Right cardiac atrium (tissue), 5 donors: ENCODE data around the gene SAMSN1. TPM values are rescaled to one million over a fixed set of nuclear protein-coding genes. Genes with fewer than 3 reads are reported as not detected.
"Not testable (repeated sequence)": the region's sequence is repeated elsewhere in the genome, so short reads cannot be mapped to it uniquely, and the experiment has no call there.

Experiments
- ATAC-seq, 2 donors: fragments of 200-7000 bp; cut with Tn5 transposase; one replicate each; pipeline versions ENCODE4 v1.8.0 to v1.9.1; 2020; ENCODE audit warnings: moderate library complexity in 2 of 2, mild to moderate bottlenecking in 1 of 2
- DNase-seq, 3 donors: peaks; one replicate each; pipeline ENCODE4 v3.0.0-alpha.2; 2020
- H3K27ac ChIP-seq: one replicate; pipeline ENCODE4 v1.5.1; 2013; ENCODE audit warnings: mild to moderate bottlenecking, low read length, control low read depth, moderate library complexity
- H3K27me3 ChIP-seq: one replicate; pipeline ENCODE4 v1.6.1; 2013; ENCODE audit not compliant: control insufficient read depth, insufficient read depth
- H3K4me1 ChIP-seq: one replicate; pipeline ENCODE4 v1.6.1; 2013; ENCODE audit warnings: low read length; ENCODE audit not compliant: control insufficient read depth, insufficient read depth
- H3K4me3 ChIP-seq: one replicate; pipeline ENCODE4 v1.5.1; 2013; ENCODE audit warnings: low read length, control low read depth
- H3K9me3 ChIP-seq: one replicate; pipeline ENCODE4 v1.6.1; 2013; ENCODE audit warnings: low read length; ENCODE audit not compliant: control insufficient read depth
- WGBS: extraction: QIAGEN DNeasy Blood & Tissue Kit; methylation state at CpG from one replicate; pipeline ENCODE4 v1.1.7; 2013; 5-methylcytosine and 5-hydroxymethylcytosine counted together
- intact Hi-C, 4 donors: fragments of 100-400 bp; cut with DNase I; formaldehyde crosslinking; loops; one replicate each; pipeline versions ENCODE4 v1.11.0 to v1.14.0; 2022 to 2023
- polyA plus RNA-seq: library from polyadenylated mRNA; stranded (reverse); fragments of 200-250 nt; gene quantifications from one replicate; pipeline ENCODE4 v1.2.3, GENCODE V29; 2013
- total RNA-seq, 4 donors: library from RNA; stranded (reverse); fragmentation: NEBNext Ultra II Directional; extraction: Animal tissue kit (Norgen Biotek cat#: 25700); gene quantifications; one replicate each; pipeline ENCODE4 v1.2.1, GENCODE V29; 2021
- donor health status: healthy with polysubstance abuse.
- donor health status: DM: no; HTN: yes; CAD: no.
- donor health status: DM: no; HTN: no; CAD: no.
- donor health status: DM: no; HTN: yes; CAD: no; lungs with severe emphysema.
- donor health status: DM: yes; HTN: yes; CAD: no.

SAMSN1 gene
- total and polyA plus RNA-seq, 5 donors = 1.9 to 4.7 (median 3.6) TPM

- Histone ChIP-seq H3K9me3 (peaks cover 2% of the 10 kb centered on the region), H3K4me1 (no peaks in the 10 kb centered on the region), H3K27me3 (no peaks in the 10 kb centered on the region), H3K27ac (no peak overlapping the region), H3K4me3 (no peak overlapping the region)
- DNase-seq (no peak), ATAC-seq (no peak)
- intact Hi-C loops = no loop called here
These were observed 16.8 kb upstream of the SAMSN1 start for GRCh38 chr21:14562959-14563358.

DNA sequence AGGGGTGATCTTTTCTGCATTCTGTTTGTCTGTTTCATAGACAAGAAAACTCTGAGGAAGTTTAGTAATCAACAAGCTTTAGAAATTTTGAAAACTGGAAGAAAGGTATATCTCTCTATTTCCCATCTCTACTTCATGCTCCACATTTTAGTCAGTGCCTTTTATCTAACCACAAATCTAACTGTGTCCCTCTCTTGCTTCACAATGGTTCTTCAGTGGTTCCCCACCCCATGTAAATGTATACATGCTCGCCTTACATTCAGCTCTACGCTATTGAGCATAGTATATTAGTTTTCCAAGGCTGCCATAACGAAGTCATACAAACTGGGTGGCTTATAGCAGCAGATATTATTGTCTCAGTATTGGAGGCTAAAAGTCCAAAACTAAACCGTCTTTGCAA, 14.4 kb upstream of the SAMSN1 start:
- Histone ChIP-seq H3K27ac (no peak overlapping the region), H3K9me3 (peaks cover 2% of the 10 kb centered on the region), H3K4me3 (no peak overlapping the region), H3K27me3 (no peaks in the 10 kb centered on the region), H3K4me1 (no peaks in the 10 kb centered on the region)
- ATAC-seq (no peak), DNase-seq (no peak)
- WGBS = 70% methylated on average over 4 of the region's 4 CpGs
- intact Hi-C loops = no loop called here

- peaks cover 2% of the 10 kb centered on the region for H3K9me3 ChIP-seq
- ATAC-seq (no peak), DNase-seq (no peak)
- intact Hi-C loops = no loop called here
- H3K27ac ChIP-seq = no peak overlapping the region
- H3K4me1 ChIP-seq = no peaks in the 10 kb centered on the region
- H3K4me3 ChIP-seq = no peak overlapping the region
- H3K27me3 ChIP-seq = no peaks in the 10 kb centered on the region
These were observed 14.0 kb upstream of the SAMSN1 start for GRCh38 chr21:14560139-14560538.

GRCh38 chr21:14559102-14559501, 13.0 kb upstream of the SAMSN1 start:
- H3K4me3 ChIP-seq = no peak overlapping the region
- no peaks in the 10 kb centered on the region for H3K4me1 ChIP-seq
- DNase-seq (no peak), ATAC-seq (no peak)
- H3K27me3 ChIP-seq = no peaks in the 10 kb centered on the region
- intact Hi-C loops = no loop called here
- H3K9me3 ChIP-seq = peaks cover 2% of the 10 kb centered on the region
- H3K27ac ChIP-seq = no peak overlapping the region

GRCh38 chr21:14557413-14557812, 11.3 kb upstream of the SAMSN1 start:
- 77% methylated on average over 5 of the region's 5 CpGs for WGBS

DNA sequence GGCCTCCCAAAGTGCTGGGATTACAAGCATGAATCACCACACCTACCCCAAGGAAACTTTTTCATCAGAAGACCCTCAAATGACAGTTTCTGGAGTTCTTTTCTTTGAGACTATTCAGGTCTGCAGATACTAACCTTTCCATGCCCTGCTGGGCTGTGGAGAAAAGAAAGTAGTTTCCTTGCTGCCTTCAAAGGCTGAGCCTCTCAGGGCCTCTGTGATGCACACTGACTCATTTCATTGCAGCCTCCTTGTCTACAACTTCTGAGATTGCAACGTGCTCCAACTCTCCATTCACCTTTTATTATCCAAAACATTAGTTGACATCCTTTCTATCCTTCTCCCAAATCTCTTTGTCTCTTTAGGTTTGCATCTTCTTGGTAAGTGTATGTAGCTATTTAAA, 8.8 kb upstream of the SAMSN1 start:
- no peaks in the 10 kb centered on the region for H3K27me3 ChIP-seq
- H3K9me3 ChIP-seq = no peaks in the 10 kb centered on the region
- H3K4me1 ChIP-seq = no peaks in the 10 kb centered on the region
- H3K4me3 ChIP-seq = no peak overlapping the region
- ATAC-seq (no peak), DNase-seq (no peak)
- intact Hi-C loops = no loop called here
- 58% methylated on average over 1 of the region's 1 CpG for WGBS
- no peak overlapping the region for H3K27ac ChIP-seq

More at GRCh38 chr21:14557413-14557812, 11.3 kb upstream of the SAMSN1 start:
- intact Hi-C loops = no loop called here
- no peak overlapping the region for H3K4me3 ChIP-seq
- H3K27me3 ChIP-seq = no peaks in the 10 kb centered on the region
- ATAC-seq (no peak), DNase-seq (no peak)
- H3K27ac ChIP-seq = no peak overlapping the region
- no peaks in the 10 kb centered on the region for H3K4me1 ChIP-seq
- H3K9me3 ChIP-seq = peaks cover 2% of the 10 kb centered on the region

DNA sequence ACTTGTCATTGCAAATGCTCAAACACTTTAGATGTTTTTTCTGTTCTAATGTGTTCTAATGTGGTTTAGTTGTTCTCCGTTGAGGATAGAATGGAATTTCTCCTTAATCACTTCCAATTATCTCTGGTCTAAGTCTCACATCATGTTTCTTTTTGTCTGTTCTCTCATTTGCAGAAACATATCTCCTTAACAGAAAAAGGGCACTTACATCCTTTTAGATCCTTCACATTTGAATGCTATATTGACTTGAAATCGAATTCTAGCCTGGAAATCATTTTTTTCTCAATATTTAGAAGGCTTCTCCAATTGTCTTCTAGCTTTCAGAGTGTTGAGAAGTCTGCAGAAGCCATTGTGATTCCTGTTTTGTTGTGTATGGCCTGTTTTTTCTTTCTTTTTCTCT, 7.3 kb upstream of the SAMSN1 start:
- ATAC-seq (no peak), DNase-seq (no peak)
- Histone ChIP-seq H3K27me3 (no peaks in the 10 kb centered on the region), H3K27ac (no peak overlapping the region), H3K4me3 (no peak overlapping the region), H3K9me3 (no peaks in the 10 kb centered on the region), H3K4me1 (no peaks in the 10 kb centered on the region)
- 72% methylated on average over 2 of the region's 2 CpGs for WGBS
- intact Hi-C loops = no loop called here

DNA sequence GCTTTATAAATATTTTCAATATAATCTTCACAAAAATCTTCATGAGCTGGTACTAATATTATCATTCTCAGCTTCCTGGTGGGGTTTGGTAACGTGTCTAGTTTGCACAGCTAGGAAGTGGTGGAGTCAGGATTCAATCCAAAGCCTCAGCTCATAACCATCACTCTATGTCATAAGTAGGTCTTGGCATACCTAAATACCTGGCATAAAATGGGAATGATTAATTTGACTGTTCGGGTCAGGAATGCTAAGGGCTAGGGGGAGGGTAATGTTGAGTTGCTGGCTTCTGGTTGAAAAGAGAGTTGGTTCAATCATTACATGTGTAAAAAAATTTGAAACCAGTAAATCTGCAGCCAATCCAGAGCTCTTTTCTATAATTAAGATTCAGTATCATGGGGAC, 5.6 kb upstream of the SAMSN1 start:
- no peaks in the 10 kb centered on the region for H3K4me1 ChIP-seq
- ATAC-seq (no peak), DNase-seq (no peak)
- 76% methylated on average over 2 of the region's 2 CpGs for WGBS
- no peak overlapping the region for H3K27ac ChIP-seq
- intact Hi-C loops = no loop called here
- H3K4me3 ChIP-seq = no peak overlapping the region
- H3K9me3 ChIP-seq = no peaks in the 10 kb centered on the region
- H3K27me3 ChIP-seq = no peaks in the 10 kb centered on the region

DNA sequence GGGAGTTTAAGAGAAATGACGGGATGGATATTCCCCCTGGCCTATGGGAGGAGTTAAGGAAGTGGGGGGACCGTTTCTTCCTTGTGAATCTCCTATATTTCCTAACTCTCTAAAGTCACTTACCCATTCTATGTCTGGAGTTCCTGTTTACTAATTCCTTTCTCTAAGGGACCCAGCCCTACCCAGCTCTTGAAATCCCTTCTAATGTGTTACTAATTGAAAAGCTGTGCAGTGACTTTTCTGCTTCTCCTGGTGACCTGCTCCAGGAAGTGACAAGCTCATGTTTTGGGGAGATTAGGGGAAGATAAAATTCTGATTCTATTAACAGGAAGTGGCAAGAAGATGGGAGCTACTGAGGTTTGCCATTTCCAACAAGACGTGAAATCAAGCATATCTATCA, 4.0 kb upstream of the SAMSN1 start:
- ATAC-seq (no peak), DNase-seq (no peak)
- Histone ChIP-seq H3K9me3 (no peaks in the 10 kb centered on the region), H3K4me3 (no peak overlapping the region), H3K27ac (no peak overlapping the region), H3K4me1 (no peaks in the 10 kb centered on the region), H3K27me3 (no peaks in the 10 kb centered on the region)
- WGBS = 49% methylated on average over 3 of the region's 3 CpGs
- intact Hi-C loops = no loop called here

DNA sequence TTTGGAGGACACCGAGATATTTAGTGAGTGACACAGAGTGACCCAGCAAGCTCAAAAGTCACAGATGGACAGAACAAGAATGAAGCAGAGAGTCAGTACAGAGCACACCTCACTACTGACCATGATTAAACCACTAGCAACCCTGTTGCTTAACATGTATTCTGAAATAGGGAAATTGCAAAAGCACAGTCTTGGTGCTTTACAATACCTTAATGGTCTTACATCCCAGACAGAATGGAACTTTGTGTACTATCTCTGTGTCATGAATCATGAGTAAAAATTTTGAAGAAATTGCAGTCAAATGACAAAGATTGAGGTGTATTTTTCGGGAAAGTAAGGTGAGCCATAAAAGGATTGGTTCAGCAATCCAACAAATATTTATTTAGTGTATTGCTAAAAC, 2.7 kb upstream of the SAMSN1 start:
- DNase-seq (no peak), ATAC-seq (peak; percentile 20 to 38)
- Histone ChIP-seq H3K27ac (no peak overlapping the region), H3K27me3 (no peaks in the 10 kb centered on the region), H3K4me1 (no peaks in the 10 kb centered on the region), H3K4me3 (no peak overlapping the region), H3K9me3 (no peaks in the 10 kb centered on the region)
- intact Hi-C loops = no loop called here
- 65% methylated on average over 2 of the region's 2 CpGs for WGBS

GRCh38 chr21:14547834-14548513, 1.9 kb upstream of the SAMSN1 start:
- Histone ChIP-seq H3K4me3 (no peak overlapping the region), H3K27ac (no peak overlapping the region), H3K27me3 (no peaks in the 10 kb centered on the region), H3K9me3 (no peaks in the 10 kb centered on the region), H3K4me1 (no peaks in the 10 kb centered on the region)
- ATAC-seq (no peak), DNase-seq (no peak)
- 62% methylated on average over 3 of the region's 3 CpGs for WGBS
- intact Hi-C loops = no loop called here

DNA sequence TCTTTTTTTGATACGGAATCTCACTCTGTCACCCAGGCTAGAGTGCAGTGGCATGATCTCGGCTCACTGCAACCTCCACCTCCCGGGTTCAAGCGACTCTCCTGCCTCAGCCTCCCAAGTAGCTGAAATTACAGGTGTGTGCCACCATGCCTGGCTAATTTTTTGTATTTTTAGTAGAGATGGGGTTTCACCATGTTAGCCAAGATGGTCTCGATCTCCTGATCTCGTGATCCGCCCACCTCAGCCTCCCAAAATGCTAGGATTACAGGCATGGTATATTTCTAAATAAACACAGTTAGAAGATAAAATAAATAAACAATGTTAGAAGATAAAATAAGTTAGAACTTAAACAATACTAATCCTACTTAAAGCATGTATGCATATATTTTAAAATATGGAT, 604 bp upstream of the SAMSN1 start:
- H3K4me1 ChIP-seq, H3K27ac ChIP-seq, H3K4me3 ChIP-seq, intact Hi-C loops, H3K27me3 ChIP-seq, ATAC-seq, DNase-seq, H3K9me3 ChIP-seq: not testable (repeated sequence)
- WGBS = 95% methylated on average over 7 of the region's 7 CpGs
